ENCODE measurements around the gene VSX2. TPM values are rescaled to one million over a fixed set of nuclear protein-coding genes. Genes with fewer than 3 reads are reported as not detected.

The VSX2 gene
- total and polyA plus RNA-seq, 2 of the 13 experiments (the other 11 are each of a cell fraction or from before 2014, with no cell fraction given) = 0.05 TPM; not detected in 1

- TF ChIP-seq E2F5 (CRISPR knock-in tag; conservative IDR thresholded peaks at IDR 0.05) (no peak), DBP (CRISPR knock-in tag; IDR thresholded peaks at IDR 0.05; ENCODE audit: not compliant biosample characterization) (no peak), ZNF512B (CRISPR knock-in tag; IDR thresholded peaks at IDR 0.05; ENCODE audit: borderline replicate concordance) (no peak), BORCS8-MEF2B (CRISPR knock-in tag; IDR thresholded peaks at IDR 0.05) (peak; percentile 18; the same call in 1 of the 2 replicates), KLF12 (CRISPR knock-in tag; IDR thresholded peaks at IDR 0.05; ENCODE audit: borderline replicate concordance) (no peak), ZFP37 (CRISPR knock-in tag; IDR thresholded peaks at IDR 0.05; ENCODE audit: borderline replicate concordance) (no peak), ZBTB8A (CRISPR knock-in tag; IDR thresholded peaks at IDR 0.05; ENCODE audit: borderline replicate concordance, low read depth) (no peak), ZNF3 (CRISPR knock-in tag; IDR thresholded peaks at IDR 0.05) (no peak), TBX2 (CRISPR knock-in tag; IDR thresholded peaks at IDR 0.05; ENCODE audit: borderline replicate concordance) (no peak), PRMT3 (CRISPR knock-in tag; IDR thresholded peaks at IDR 0.05; ENCODE audit: borderline replicate concordance, low read depth) (no peak), SOX13 (IDR thresholded peaks at IDR 0.05) (no peak), SOX13 (CRISPR knock-in tag; conservative IDR thresholded peaks at IDR 0.05 in 1 of 2, IDR thresholded peaks at IDR 0.05 in 1 of 2) (no peak), THAP11 (CRISPR knock-in tag; IDR thresholded peaks at IDR 0.05) (no peak), ZBTB44 (CRISPR knock-in tag; IDR thresholded peaks at IDR 0.05) (no peak), ZHX1 (CRISPR knock-in tag; IDR thresholded peaks at IDR 0.05; ENCODE audit: low read depth) (no peak), ZNF230 (CRISPR knock-in tag; IDR thresholded peaks at IDR 0.05) (no peak), NR2F6 (IDR thresholded peaks at IDR 0.05) (no peak), NR2F6 (CRISPR knock-in tag; IDR thresholded peaks at IDR 0.05) (no peak), MLLT10 (CRISPR knock-in tag; IDR thresholded peaks at IDR 0.05) (no peak), HMGA1 (CRISPR knock-in tag; conservative IDR thresholded peaks at IDR 0.05) (no peak)
These were observed 21.4 kb upstream of the VSX2 start (continued) for GRCh38 chr14:74217672-74218448.

Data from HepG2 (cell line).